GM19372 (cell line): ENCODE measurements around the gene TOMM20.

Experiments used
- ATAC-seq: cut with Tn5 transposase; IDR thresholded peaks from one replicate; pipeline ENCODE4 v1.9.1; 2021; ENCODE audit warnings: mild to moderate bottlenecking, low read depth, moderate library complexity; ENCODE audit not compliant: unreplicated experiment

The TOMM20 gene

DNA sequence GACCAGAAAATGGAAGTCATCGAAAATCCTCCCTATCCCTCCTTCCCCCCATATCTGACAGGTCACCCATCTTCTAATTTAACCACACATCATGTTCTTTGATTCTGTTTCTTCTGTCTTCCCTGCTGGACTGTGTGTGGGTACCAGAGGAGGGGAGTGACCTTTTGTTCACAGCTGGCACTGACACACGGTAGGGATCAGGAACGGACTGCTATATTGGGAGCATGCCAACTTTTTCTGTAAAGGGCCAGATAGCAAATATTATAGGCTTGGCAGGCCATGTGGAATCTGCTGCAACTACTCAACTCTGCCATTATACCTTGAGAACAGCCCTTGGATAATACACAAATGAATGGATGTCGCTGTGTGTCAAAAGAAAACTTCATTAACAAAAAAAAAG, 7.5 kb upstream of the TOMM20 start:
- no peak for ATAC-seq

- no peak for ATAC-seq
These were observed 5.5 kb upstream of the TOMM20 start for GRCh38 chr1:235134171-235134570.

DNA sequence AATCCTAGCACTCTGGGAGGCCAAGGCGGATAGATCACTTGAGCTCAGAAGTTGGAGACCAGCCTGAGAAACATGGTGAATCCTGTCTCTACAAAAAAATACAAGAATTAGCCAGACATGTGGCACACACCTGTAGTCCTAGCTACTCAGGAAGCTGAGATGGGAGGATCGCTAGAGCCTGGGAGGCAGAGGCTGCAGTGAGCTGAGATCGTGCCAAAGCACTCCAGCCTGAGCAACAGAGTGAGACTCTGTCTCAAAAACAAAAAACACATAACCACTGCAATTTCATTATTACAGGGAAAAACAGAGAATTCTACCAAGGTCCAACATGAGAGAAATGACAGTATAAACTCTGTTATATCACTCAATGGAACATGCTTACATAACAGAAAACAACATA, 4.4 kb upstream of the TOMM20 start:
- ATAC-seq = no peak

DNA sequence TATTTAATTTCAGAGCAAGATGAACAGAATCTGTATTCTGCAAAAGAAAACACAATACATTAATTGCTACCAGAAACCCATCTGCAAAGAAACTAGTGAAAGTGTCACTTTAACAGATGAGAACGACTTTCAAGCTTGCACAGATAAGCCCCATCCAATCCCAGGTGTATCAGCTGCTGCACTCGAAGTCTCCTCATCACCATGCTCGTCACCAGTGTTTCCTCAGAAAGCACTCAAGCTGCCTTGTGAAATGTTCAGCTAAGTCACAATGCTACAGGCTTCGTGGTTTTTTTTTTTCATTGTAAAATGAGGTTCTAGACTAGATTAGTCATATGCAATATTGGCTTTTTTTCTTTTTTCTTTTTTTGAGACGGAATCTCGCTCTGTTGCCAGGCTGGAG, 3.3 kb upstream of the TOMM20 start:
- no peak for ATAC-seq

DNA sequence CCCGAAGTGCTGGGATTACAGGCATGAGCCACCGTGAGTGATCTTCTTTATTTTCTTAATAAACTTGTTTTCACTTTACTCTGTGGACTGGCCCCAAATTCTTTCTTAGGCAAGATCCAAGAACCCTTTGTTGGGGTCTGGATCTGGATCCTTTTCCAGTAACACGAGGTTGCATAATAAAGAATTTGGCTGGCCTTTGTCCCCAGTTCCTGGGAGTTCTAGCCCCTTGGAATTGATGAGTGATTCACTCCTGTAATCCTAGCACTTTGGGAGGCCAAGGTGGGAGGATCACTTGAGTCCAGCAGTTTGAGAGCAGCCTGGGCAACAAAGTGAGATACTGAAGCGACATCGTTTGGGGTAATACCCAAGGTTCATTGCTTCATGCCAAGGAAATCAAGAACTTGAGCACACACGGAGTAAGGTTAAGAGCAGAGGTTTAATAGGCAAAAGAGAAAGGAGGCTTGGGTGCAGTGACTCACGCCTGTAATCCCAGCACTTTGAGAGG, 2.2 kb upstream of the TOMM20 start:
- ATAC-seq = no peak

GRCh38 chr1:235129774-235130570, 1.3 kb upstream of the TOMM20 start:
- ATAC-seq = no peak

DNA sequence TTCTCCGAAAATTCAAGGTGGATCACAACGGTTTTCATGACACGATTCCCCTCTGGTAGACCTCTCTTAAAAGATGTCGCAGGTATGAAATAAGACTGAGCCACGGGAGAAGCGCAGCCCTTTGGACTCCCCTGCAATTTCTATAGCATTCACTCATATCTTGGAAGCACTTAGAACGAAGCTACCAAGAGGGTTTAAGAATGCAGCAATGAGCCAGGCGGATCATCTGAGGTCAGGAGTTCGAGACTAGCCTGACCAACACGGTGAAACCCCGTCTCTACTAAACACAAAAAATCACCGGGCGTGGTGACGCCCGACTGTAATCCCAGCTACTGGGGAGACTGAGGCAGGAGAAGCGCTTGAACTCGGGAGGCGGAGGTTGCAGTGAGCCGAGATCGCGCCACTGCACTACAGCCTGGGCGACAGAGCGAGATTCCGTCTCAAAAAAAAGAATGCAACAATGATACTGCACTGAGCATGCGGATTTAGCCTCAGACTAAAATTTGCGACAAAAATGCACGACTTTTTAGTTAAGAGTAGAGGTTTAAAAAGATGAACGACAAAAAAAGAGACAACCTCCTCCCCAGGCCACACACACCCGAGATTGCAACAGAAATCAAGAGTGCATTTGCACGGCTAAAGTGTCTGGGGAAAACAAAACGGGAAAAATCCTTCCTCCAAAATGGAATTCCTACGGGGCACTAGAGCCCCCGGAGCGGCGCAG, 743 bp downstream of the TOMM20 start:
- no peak for ATAC-seq

DNA sequence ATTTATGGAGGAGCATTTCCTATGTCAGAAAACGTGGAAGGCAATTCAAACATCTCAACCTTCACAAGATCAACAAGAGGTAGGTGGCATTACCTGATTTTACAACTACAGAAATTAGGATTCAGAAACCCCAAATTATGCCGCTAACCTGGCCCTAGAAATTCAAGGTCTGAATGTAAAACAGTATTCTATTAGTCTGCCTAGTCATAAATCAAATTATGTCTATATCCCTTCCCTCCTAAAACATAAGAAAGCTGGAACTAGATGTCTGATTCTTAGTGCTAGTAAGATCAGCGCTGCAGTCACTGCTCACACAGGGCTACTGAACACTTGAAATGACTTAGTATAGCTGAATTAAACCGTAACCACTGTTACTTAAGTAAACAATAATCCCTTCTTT, 1.4 kb downstream of the TOMM20 start:
- ATAC-seq = no peak

DNA sequence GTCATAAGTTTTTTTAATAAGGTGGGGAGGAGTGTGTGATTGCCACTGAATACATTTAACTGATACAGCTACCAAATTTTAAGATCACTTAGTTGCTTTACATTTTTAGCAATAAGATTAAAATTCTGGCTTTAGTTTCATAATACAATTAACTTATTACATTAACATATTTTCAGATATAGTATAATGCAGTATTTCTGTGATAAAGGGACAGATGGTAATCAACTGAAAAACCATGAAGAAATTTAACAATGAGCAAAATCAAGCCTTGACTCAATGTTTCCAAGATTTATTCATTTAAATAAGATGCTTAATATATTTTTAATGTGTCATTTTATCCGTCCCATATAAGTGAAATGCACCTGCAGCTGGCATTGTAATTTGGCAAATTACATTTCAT, 4.0 kb downstream of the TOMM20 start:
- ATAC-seq = no peak

- no peak for ATAC-seq
These were observed 4.5 kb downstream of the TOMM20 start for GRCh38 chr1:235124111-235124510.

DNA sequence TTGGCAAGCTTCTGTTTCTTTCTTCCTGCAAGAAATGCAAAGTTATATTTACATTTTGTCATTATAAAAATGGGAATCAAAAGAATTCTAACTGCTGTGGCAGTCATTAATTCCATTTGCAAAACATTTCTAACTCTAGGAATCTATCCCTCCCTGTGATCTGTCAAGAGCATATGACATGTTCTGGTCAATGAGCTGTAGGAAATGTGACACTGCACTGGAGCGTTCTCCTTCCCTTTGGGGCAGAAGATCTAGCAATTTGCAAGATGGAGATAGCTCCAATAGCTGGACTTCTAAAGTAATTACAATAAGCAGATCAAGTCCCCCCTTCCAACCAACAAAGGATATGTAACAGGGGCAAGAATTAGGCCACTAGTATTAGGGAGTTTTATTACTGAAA, 6.3 kb downstream of the TOMM20 start:
- no peak for ATAC-seq

DNA sequence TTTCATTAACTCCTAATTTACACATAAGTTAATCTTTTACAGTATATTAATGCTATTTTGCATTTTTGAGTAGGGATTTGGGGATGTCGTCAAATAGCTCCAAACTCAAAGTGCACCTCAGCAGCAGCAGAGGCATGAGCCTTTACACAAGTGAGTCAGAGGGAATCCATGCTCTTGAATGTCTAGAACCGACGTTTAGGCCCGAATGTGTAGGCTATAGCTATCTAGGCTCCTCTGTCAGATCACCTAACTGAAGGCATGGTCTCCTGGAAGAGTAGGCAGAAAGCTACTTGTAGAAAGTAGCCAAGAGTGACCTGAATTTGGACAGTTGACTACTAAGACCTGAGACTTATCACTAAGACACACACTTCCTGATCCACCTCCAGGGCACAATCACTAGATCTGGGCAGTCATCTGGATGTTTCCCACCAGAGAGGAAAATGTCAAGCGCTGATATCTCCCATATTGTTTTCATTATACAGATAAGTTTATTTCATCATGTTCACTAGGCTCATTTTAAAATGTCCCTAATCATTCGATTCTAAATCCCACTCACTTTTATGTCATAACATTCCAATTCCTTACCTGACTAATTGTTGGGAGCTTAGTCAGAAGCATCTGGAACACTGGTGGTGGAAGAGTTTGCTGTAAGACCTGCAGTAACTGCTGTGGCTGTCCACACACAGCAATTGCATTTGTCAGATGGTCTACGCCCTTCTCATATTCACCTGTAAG, 15.3 kb downstream of the TOMM20 start:
- ATAC-seq = no peak

GRCh38 chr1:235112297-235113182, 16.1 kb downstream of the TOMM20 start:
- ATAC-seq = no peak

GRCh38 chr1:235111107-235111506, 17.5 kb downstream of the TOMM20 start:
- ATAC-seq = no peak

GRCh38 chr1:235108876-235109275, 19.8 kb downstream of the TOMM20 start:
- ATAC-seq = no peak

DNA sequence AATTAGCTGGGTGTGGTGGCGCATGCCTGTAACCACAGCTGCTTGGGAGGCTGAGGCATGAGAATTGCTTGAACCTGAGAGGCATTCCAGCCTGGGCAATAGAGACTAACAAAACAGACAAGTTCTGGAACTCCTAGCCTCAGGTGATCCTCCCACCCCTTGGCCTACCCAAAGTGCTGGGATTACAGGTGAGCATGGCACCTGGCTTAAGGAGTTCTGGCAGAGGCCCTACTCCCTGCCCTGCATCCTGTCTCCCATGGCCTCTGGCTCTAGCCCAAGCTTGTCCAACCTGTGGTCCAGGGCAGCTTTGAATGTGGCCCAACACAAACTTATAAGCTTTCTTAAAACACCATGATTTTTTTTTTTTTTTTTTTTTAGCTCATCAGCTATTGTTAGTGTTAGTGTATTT, 20.4 kb downstream of the TOMM20 start:
- ATAC-seq = no peak

DNA sequence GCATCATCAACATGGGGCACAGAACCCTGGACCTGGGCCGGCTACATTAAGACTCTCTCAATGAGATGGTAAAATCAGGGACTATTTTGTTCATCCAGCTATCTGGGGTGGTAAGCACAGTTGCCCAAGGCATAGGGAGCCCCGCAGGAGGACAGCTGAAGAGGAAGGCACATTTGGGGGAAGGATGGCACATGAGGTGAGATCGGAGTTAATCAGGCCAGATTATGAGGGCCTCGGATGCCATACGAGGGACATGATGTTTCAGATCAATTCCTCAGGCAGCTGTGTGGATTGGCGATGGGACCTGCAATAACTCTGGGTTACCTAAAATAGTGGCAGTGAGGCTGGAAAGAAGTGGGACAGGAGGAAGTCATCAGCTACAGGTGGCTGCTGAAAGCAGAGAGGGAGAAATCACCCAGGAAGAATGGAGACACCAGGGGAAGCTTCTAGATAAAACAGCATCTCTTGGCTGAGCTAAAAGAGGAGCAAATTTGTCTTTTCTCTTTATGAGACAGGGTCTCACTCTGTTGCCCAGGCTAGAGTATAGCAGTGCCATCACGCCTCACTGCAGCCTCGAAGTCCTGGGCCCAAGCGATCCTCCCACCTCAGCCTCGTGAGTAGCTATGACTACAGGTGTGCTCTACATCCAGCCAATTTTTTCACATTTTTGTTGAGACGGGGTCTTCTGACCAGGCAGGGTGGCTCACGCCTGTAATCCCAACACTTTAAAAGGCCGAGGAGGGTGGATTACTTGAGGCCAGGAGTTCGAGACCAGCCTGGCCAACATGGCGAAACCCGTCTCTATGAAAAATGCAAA, 21.1 kb downstream of the TOMM20 start:
- ATAC-seq = no peak

GRCh38 chr1:235106457-235106856, 22.2 kb downstream of the TOMM20 start:
- ATAC-seq = no peak
